CD4-positive, alpha-beta T cell treated with Interleukin-17A for 1 hour (primary cell): ENCODE measurements around the gene ROPN1L.
"Not testable (repeated sequence)": the region's sequence is repeated elsewhere in the genome, so short reads cannot be mapped to it uniquely, and the experiment has no call there.

Source experiments
- DNase-seq: peaks from one replicate; pipeline ENCODE4 v3.0.0-alpha.2; 2020

The ROPN1L gene

GRCh38 chr5:10441083-10441991, at the start of gene ROPN1L:
ROPN1L (plus strand) TSS chr5:10441879; CDS start chr5:10442168, 289 bp downstream.
- peak; percentile 81 for DNase-seq

- DNase-seq: not testable (repeated sequence)
Observed at GRCh38 chr5:10392567-10393328, 48.9 kb upstream of the ROPN1L start.

- no peak for DNase-seq
Observed at GRCh38 chr5:10393491-10393890, 48.2 kb upstream of the ROPN1L start.

GRCh38 chr5:10396552-10396951, 45.1 kb upstream of the ROPN1L start:
- no peak for DNase-seq

- DNase-seq: no peak
Observed at GRCh38 chr5:10399839-10400238, 41.8 kb upstream of the ROPN1L start.

GRCh38 chr5:10400411-10400810, 41.3 kb upstream of the ROPN1L start:
- no peak for DNase-seq

GRCh38 chr5:10400831-10401230, 40.8 kb upstream of the ROPN1L start:
- no peak for DNase-seq

GRCh38 chr5:10401498-10401897, 40.2 kb upstream of the ROPN1L start:
- no peak for DNase-seq

GRCh38 chr5:10403829-10404228, 37.9 kb upstream of the ROPN1L start:
- DNase-seq: no peak

- no peak for DNase-seq
Observed at GRCh38 chr5:10406651-10407050, 35.0 kb upstream of the ROPN1L start.

GRCh38 chr5:10409504-10409903, 32.2 kb upstream of the ROPN1L start:
- no peak for DNase-seq

GRCh38 chr5:10410662-10411061, 31.0 kb upstream of the ROPN1L start:
- DNase-seq: no peak

- DNase-seq: no peak
Observed at GRCh38 chr5:10411336-10411735, 30.3 kb upstream of the ROPN1L start.

- no peak for DNase-seq
Observed at GRCh38 chr5:10416868-10417267, 24.8 kb upstream of the ROPN1L start.

- DNase-seq: no peak
Observed at GRCh38 chr5:10418654-10419345, 22.9 kb upstream of the ROPN1L start.

- DNase-seq: no peak
Observed at GRCh38 chr5:10420468-10420867, 21.2 kb upstream of the ROPN1L start.

GRCh38 chr5:10420932-10421331, 20.7 kb upstream of the ROPN1L start:
- no peak for DNase-seq

GRCh38 chr5:10421896-10422691, 19.6 kb upstream of the ROPN1L start:
- DNase-seq: no peak

GRCh38 chr5:10423022-10423421, 18.7 kb upstream of the ROPN1L start:
- DNase-seq: no peak

- DNase-seq: peak; percentile 37
Observed at GRCh38 chr5:10424124-10424731, 17.5 kb upstream of the ROPN1L start.

GRCh38 chr5:10427201-10427600, 14.5 kb upstream of the ROPN1L start:
- no peak for DNase-seq

- DNase-seq: no peak
Observed at GRCh38 chr5:10427978-10428377, 13.7 kb upstream of the ROPN1L start.
